Skeletal muscle satellite cell (primary cell): ENCODE data around the gene CYREN.
A peak's percentile ranks its signal among the peaks of the same experiment; 100 is the strongest.
"Not testable (repeated sequence)": the region's sequence is repeated elsewhere in the genome, so short reads cannot be mapped to it uniquely, and the experiment has no call there.

Source experiments
- H3K27me3 ChIP-seq: 2 replicates; pipeline ENCODE4 v1.7.0; 2013; ENCODE audit warnings: low read length; ENCODE audit not compliant: control insufficient read depth, insufficient read depth
- H3K36me3 ChIP-seq: 2 replicates; pipeline ENCODE4 v1.7.0; 2013; ENCODE audit warnings: mild to moderate bottlenecking, control low read depth, low read length; ENCODE audit not compliant: insufficient read depth
- H3K4me1 ChIP-seq: 2 replicates; pipeline ENCODE4 v1.7.0; 2013; ENCODE audit warnings: low read length; ENCODE audit not compliant: control insufficient read depth, insufficient read depth
- H3K4me2 ChIP-seq: 2 replicates; pipeline ENCODE4 v1.7.0; 2013; ENCODE audit warnings: mild to moderate bottlenecking, low read length
- H3K4me3 ChIP-seq: 2 replicates; pipeline ENCODE4 v1.7.0; 2013; ENCODE audit warnings: low read length
- H3K9ac ChIP-seq: 2 replicates; pipeline ENCODE4 v1.7.0; 2013; ENCODE audit warnings: mild to moderate bottlenecking, low read depth, low read length, moderate library complexity
- H3K9me3 ChIP-seq: replicated peaks from 2 replicates; pipeline ENCODE4 v1.7.0; 2013; ENCODE audit warnings: mild to moderate bottlenecking, control low read depth, low read length

The CYREN gene

DNA sequence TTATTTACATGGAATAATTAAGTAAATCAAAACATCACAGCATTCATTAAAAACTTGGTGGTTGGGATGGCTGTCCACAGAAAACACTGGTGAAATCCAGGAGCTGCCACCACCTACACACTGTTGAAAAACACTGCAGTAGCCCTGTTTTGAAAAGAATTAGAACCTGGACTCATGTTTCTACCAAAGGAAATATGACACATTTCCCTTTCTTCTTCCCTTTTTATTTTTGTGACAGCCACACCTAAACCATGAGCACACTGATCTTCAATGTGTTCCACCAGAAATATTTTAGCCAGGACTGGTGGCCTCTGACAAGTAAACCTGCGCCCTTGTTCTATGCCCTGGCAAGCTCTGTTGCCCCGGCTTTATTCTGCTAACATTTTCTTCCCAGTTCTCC, 19.4 kb downstream of the CYREN start:
- H3K9ac ChIP-seq: no peak overlapping the region
- no peaks in the 10 kb centered on the region for H3K36me3 ChIP-seq
- no peak overlapping the region for H3K4me2 ChIP-seq
- H3K27me3 ChIP-seq: no peaks in the 10 kb centered on the region
- H3K9me3 ChIP-seq: peaks cover 4% of the 10 kb centered on the region
- H3K4me1 ChIP-seq: peaks cover 15% of the 10 kb centered on the region
- H3K4me3 ChIP-seq: no peak overlapping the region

DNA sequence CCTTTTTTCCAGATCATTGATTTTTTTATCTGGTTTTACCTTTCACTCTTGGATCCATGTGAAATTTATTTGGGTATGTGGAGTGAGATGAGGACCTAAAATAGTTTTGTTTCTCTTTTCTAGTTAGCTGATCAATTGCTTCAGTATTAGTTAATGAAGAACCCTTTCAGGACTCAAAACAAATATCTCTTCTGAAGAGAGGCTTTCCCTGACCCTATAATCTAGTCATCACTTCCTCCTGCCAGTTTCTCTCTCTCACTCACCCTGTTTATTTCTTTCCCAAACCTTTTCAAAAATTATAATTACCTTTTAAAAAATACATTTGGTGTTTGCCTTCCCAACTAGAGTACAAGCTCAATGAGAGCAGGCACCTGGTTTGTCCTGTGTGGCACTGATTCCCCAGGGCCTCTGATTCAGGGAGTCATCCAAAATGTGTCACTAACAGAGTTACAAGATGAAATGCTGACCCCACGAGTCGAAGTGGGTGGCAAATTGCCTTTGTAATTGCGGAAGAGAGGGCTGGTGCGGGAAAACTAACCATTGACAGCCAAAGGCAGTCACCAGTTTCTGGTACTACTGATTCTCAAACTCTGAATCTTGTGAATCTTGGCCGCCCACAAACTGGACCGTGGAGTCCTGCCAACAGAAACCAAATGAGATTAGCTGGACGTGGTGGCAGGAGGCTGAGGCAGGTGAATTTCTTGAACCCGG, 20.3 kb downstream of the CYREN start:
- H3K36me3 ChIP-seq: no peaks in the 10 kb centered on the region
- peaks cover 15% of the 10 kb centered on the region for H3K4me1 ChIP-seq
- H3K9ac ChIP-seq: no peak overlapping the region
- no peak overlapping the region for H3K4me2 ChIP-seq
- H3K9me3 ChIP-seq: no peaks in the 10 kb centered on the region
- no peak overlapping the region for H3K4me3 ChIP-seq
- H3K27me3 ChIP-seq: no peaks in the 10 kb centered on the region

- Histone ChIP-seq H3K4me2 (peak within 1 kb of the TSS; percentile 86), H3K9ac (peak within 1 kb of the TSS; percentile 66), H3K9me3 (no peaks in the 10 kb centered on the region), H3K4me3 (peak within 1 kb of the TSS; percentile 59), H3K27me3 (no peaks in the 10 kb centered on the region), H3K36me3 (no peaks in the 10 kb centered on the region), H3K4me1 (peaks cover 15% of the 10 kb centered on the region)
Measured at GRCh38 chr7:135147899-135148721, 22.4 kb downstream of the CYREN start, which contains the start of gene TMEM140. Gene TMEM140, plus strand, starts transcription at chr7:135148072. Its CDS starts 16,370 bp downstream, at chr7:135164442.

- H3K4me2 ChIP-seq: peak overlapping the region; percentile 86
- H3K4me1 ChIP-seq: peaks cover 15% of the 10 kb centered on the region
- no peaks in the 10 kb centered on the region for H3K27me3 ChIP-seq
- H3K9ac ChIP-seq: peak overlapping the region; percentile 66
- no peaks in the 10 kb centered on the region for H3K36me3 ChIP-seq
- no peaks in the 10 kb centered on the region for H3K9me3 ChIP-seq
- H3K4me3 ChIP-seq: peak overlapping the region; percentile 59
Measured at GRCh38 chr7:135147341-135147898, 23.1 kb downstream of the CYREN start.

DNA sequence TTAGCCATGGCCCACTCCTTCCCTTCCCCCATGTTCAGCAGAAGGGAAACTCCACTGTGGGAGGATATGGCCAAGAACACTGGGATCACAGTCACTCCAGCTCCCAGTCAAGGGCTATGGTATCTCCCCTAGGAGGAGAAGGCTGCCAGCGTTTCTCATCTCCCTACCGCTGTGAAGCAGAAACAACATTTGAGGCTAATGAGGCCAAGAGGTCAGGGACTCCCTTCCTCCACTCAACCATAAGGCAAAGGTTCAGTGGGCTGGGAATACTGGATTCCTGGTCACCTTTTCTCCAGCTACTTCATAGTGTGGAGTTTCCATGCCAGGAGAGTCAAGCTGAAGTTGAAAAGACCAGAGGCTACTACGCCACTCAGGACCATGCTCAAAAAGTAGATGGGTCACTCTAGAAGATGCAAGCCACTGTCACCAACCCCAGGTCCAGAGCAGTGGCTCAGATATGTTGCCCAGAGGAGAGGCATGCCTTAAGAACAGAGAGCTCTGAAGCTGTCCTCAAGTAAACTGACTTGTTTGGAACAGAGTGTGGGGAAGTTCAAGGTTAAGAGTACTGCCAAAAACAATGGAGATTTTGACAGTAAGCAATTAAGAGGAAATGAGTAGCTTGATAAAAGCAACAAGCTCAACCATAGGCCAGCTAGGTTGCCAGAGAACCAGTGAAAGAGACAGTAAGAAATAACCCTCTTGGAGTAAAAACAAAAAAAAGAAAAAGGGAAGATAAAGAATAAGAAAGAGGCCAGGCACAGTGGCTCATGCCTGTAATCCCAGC, 26.4 kb downstream of the CYREN start:
- no peaks in the 10 kb centered on the region for H3K9me3 ChIP-seq
- H3K9ac ChIP-seq: no peak overlapping the region

GRCh38 chr7:135129579-135129978, 40.9 kb downstream of the CYREN start:
- H3K4me2 ChIP-seq: no peak overlapping the region

More for the DNA sequence above, 26.4 kb downstream of the CYREN start:
- H3K4me2 ChIP-seq: no peak overlapping the region
- H3K4me1 ChIP-seq: peaks cover 13% of the 10 kb centered on the region
- H3K4me3 ChIP-seq: no peak overlapping the region
- no peaks in the 10 kb centered on the region for H3K27me3 ChIP-seq
- H3K36me3 ChIP-seq: no peaks in the 10 kb centered on the region

GRCh38 chr7:135128931-135129330, 41.6 kb downstream of the CYREN start:
- H3K4me3 ChIP-seq: no peak overlapping the region

More at GRCh38 chr7:135129579-135129978, 40.9 kb downstream of the CYREN start:
- Histone ChIP-seq H3K36me3 (no peaks in the 10 kb centered on the region), H3K9ac (no peak overlapping the region), H3K4me3 (no peak overlapping the region), H3K27me3 (no peaks in the 10 kb centered on the region), H3K4me1 (no peaks in the 10 kb centered on the region), H3K9me3 (no peaks in the 10 kb centered on the region)

DNA sequence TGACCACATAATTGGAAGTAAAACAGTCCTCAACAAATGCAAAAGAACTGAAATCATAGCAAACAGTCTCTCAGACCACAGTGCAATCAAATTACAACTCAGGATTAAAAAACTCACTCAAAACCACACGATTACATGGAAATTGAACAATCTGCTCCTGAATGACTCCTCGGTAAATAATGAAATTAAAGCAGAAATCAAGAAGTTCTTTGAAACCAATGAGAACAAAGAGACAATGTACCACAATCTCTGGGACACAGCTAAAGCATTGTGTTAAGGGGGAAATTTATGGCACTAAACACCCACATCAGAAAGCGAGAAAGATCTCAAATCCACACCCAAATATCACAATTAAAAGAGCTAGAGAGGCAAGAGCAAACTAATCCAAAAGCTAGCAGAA, 45.9 kb downstream of the CYREN start:
- H3K4me3 ChIP-seq, H3K36me3 ChIP-seq, H3K27me3 ChIP-seq: not testable (repeated sequence)

More at GRCh38 chr7:135128931-135129330, 41.6 kb downstream of the CYREN start:
- no peaks in the 10 kb centered on the region for H3K9me3 ChIP-seq
- no peak overlapping the region for H3K4me2 ChIP-seq
- no peaks in the 10 kb centered on the region for H3K27me3 ChIP-seq
- H3K4me1 ChIP-seq: no peaks in the 10 kb centered on the region
- H3K9ac ChIP-seq: no peak overlapping the region
- no peaks in the 10 kb centered on the region for H3K36me3 ChIP-seq

DNA sequence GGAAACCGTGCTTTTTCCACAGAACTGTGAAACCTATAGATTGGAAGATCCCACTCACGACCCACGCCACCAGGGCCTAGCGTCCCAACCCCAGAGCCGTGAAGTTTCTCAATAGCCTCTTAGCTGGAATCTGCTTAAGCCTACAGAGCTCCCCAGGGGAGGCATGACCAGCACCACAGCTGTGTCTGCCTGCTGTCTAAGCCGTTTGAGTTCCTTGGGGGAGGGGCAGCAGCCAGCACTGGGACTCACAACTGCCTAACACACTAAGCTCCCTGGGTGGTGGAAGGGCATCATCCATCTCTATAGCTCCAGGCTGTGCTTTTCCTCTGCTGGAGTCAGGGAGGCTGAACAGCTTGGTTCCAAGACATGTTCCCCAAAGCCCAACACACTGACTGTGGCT, 48.6 kb downstream of the CYREN start:
- Histone ChIP-seq H3K4me3 (no peak overlapping the region), H3K27me3 (peaks cover 3% of the 10 kb centered on the region), H3K4me1 (no peaks in the 10 kb centered on the region), H3K36me3 (no peaks in the 10 kb centered on the region), H3K4me2 (no peak overlapping the region), H3K9ac (no peak overlapping the region), H3K9me3 (no peaks in the 10 kb centered on the region)

More for the DNA sequence above, 45.9 kb downstream of the CYREN start:
- not testable (repeated sequence) for H3K4me2 ChIP-seq, H3K4me1 ChIP-seq, H3K9ac ChIP-seq, H3K9me3 ChIP-seq

DNA sequence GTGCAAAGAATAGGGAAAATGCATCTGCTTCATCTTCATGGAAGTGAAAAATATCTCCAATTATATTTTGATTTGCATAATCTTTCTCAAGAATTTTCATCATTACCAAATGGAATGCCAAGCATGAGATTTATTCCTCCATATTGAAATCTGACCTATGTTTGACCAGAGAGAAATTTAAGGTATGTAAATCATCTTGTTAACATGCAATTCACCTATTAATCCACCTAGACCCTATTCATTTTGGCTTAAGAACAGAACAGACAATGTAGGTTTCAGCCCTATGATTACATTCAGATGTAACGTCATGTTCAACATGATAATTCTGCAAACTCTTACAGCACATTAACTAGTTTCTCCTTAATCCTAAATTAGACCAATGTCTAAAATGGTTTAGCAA, 53.4 kb downstream of the CYREN start:
- no peaks in the 10 kb centered on the region for H3K36me3 ChIP-seq
- H3K4me3 ChIP-seq: no peak overlapping the region
- H3K9ac ChIP-seq: no peak overlapping the region
- no peaks in the 10 kb centered on the region for H3K9me3 ChIP-seq
- no peaks in the 10 kb centered on the region for H3K27me3 ChIP-seq
- H3K4me2 ChIP-seq: no peak overlapping the region
- no peaks in the 10 kb centered on the region for H3K4me1 ChIP-seq
